C1 segment of cervical spinal cord (tissue), 14 donors: ENCODE data around the gene PMVK.

Experiments
- DNase-seq, 14 donors: peaks; one replicate each; lab custom pipeline; 2025; lab: John Stamatoyannopoulos, UW

The PMVK gene

DNA sequence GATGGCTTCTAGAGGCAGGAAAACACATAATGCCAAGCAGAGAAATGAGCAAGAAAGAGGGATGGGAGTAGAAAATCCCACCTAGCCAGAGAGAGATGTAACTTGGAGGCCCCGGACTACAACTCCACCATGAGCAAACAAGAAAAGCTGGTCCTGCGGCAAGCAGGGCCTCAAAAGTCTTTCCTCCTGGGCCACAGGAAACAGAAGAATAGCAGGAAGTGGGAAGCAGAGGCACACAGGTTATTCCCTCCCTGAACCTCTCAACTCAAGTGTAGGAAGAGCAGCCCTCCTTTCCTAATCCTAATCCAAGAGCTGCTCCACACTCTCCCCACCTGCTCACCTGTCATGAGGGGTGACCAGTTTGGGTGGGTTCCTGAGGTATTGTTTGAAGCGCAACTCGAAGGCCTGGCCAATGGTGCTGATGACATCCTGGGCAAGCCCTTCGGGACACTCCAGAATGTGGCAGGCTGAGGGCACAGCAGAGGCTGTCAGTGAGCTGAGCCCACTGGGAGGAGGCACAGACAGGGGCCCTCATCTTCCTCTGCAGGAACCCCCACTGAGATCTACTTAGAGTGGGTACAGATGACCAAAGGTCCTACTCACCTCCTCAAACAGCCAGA lies 30.9 kb upstream of the PMVK start:
- DNase-seq, result no peak

DNA sequence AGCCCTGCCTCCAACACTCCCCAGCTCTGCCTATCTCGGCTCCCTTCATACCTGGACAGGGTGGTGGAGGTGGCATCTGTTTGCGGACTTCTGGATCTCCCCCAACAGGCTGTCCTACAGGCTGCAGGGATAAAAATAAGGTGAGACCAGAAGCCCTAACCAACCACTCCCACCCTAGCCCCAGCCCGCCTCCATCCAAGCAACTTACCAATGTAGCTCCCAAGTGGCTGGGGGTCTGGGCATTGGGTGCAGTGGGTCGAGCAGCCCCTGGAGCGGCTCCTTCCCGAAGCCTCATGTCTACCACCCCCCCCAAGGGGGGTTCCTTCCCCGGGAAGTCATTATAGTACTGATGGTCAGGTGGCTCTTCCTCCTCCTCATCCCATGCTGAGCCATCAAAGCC lies 29.6 kb upstream of the PMVK start:
- DNase-seq, result no peak

DNA sequence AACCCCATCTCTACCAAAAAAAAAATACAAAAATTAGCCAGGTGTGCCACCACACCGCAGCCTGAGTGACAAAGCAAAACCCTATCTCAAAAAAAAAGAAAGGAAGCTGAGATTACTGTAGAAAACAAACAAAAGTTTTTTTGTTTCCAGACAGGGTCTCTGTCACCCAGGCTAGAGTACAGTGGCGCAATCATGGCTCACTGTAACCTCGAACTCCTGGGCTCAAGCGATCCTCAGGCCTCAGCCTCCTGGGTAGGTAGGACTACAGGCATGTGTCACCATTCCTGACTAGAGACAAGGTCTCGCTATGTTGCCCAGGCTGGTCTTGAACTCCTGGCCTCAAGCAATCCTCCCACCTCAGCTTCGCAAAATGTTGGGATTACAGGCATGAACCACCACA lies 27.8 kb upstream of the PMVK start:
- no peak for DNase-seq

DNA sequence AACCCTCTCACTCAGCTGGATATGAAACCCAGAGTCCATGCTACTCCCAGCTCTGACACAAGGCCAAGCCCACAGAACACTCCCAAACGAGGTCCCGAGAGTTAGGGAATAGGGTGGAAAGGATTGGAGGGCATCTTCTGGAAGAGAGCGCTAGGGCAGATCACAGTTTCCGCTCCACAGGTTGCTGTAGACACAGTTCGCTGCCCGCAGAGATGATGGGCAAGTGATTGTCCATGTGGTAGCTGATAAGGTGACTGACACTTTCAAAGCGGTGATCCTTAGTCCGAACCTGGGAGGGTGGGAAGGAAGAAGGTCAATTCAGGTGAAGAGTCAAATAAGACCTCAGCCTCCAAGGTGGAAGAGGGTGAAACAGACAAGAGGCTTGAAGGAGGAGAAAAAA lies 27.1 kb upstream of the PMVK start:
- no peak for DNase-seq

- DNase-seq, result no peak
Measured at GRCh38 chr1:154962795-154963330, 26.3 kb upstream of the PMVK start.

- DNase-seq, result peak in 3 of 14 donors; percentile 40 to 63 (median 55)
Measured at GRCh38 chr1:154962156-154962749, 25.7 kb upstream of the PMVK start.

DNA sequence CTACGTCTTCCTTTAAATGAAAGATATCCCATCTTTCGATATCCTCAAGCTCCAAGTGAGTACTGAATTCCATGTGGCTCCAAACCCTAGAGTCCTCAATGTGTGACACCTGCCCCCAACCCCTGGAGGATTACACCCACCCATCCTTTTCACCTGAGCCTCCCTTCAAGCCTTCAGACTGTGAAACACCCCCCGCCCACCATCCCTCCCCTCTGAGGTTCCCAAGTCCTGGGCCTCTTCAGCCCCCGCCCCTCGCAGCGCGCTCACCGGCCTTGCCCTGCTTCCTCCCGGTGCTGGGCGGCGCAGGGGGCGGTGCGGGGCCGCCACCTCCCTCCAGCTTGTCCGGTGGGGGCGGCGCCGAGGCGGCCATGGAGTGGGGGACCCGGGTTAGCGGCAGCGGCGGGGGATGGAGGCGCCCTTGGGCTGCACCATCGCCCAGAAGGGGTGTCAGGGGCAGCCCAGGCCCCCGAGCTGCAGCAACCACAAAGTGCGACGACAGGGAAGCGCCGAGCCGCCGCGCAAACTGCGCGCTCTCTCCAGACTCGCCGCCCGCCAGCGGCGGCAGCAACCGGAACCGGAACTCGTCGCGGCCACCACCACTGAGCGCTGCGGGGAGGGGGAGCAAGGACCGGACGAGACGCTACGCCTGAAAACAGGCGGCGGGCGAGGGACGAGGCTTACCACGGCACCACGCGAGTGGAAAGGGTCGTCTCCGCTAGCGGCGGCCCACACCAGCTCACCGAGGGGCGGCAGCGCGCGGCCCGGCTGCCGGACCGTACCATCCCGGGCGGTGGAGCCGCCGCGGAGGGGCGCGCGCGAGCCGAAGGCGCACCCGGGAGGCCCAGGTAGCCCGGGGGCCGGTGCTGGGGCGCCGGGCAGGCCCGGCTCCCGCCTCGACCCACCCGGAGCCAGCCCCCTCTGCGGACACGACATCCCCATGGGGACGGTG lies 25.0 kb upstream of the PMVK start, which contains the start of gene PYGO2:
TSS of gene PYGO2 (minus strand) at position 576 of the 949 bp plus-strand sequence. CDS start at position 370, 206 bp downstream.
- peak in 13 of 14 donors; percentile 51 to 89 (median 79) for DNase-seq

GRCh38 chr1:154960446-154961136 lies 24.1 kb upstream of the PMVK start:
- no peak for DNase-seq

DNA sequence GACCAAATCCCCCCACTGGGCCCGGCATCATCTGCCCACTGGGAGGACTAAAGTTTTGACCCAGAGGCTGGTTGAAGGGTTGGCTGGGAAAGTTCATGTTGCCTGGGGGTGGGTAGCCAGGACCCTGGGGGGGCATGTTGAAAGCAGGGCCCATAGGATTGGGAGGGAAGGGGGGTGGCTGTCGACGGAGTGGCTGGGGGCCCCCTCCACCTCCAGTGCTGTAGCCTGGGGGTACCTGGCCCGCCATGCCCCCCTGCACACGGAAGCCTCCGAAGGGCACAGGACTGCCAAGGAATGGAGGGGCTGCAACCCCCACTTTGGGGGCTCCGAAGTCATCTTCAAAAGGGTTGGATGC lies 22.9 kb upstream of the PMVK start:
- DNase-seq, result no peak

- DNase-seq, result no peak
Measured at GRCh38 chr1:154958681-154959425, 22.3 kb upstream of the PMVK start.

GRCh38 chr1:154958036-154958435 lies 21.5 kb upstream of the PMVK start:
- DNase-seq, result no peak

GRCh38 chr1:154957091-154957657 lies 20.7 kb upstream of the PMVK start:
- DNase-seq, result peak in 1 of 14 donors; percentile 43

DNA sequence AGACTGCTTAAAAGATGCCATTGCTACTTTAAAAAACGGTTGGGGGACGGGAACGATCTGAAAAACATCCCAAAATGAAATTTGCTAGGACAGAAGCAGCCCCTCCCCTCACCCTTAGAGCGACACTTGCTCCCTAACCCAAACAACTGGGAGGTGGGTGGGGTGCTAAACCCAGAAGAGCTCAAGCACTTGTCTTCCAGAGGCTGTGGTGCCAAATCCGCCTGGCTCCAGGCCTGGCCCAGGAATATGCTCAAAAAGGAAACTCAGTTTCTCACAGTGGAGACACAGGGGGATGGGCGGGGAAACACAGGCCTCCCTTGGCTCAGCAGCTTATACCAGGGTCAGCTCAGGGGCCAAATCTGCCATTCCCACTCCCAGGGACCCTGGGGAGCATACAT lies 20.0 kb upstream of the PMVK start:
- peak in 8 of 14 donors; percentile 21 to 59 (median 40) for DNase-seq

DNA sequence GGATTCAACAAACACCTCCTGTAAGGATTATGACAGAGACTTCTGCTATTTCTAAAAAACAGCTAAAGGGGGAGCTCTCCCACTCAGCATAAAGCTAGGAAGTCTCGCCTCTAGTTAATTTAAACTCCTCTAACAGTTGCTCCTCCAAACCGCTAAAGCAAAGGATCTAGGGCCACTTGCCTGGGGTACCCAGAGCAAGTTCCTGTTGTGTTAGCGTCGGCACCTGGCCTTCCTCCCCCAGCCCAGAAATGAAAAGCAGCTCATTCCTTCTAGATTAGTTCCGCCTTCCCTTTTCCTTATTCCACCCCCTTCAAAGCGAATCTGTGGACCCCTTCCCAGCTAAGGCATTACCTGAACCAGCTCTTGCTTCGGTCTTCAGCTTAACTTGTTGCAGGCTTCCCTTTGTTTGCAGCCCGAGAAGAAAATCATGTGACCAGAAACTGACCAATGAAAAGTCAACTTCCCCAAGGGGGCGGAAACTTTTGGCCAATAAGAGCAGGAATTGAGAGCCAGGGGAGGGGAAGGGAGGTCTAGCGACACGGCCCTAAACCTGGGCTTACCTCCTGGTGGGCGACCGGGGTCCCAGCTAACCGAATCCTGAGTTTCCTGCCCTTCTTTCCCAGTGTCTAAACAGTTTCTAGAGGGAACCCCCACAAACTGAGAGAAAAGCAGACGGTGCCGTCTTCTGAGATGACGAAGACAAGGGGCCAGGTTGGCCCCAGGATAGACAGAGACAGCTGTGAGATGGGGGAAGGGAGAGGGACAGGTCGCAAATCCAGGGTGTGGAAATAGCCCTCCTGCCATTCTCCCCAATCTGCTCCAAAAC lies 19.4 kb upstream of the PMVK start, which contains the start of gene PBXIP1:
TSS of gene PBXIP1 (minus strand) at position 382 of the 826 bp plus-strand sequence. CDS start 2,378 bp downstream, outside the sequence.
- DNase-seq, result peak in 13 of 14 donors; percentile 17 to 87 (median 77)

GRCh38 chr1:154955039-154955717 lies 18.7 kb upstream of the PMVK start:
- peak in 5 of 14 donors; percentile 24 to 96 (median 30) for DNase-seq

- DNase-seq, result no peak
Measured at GRCh38 chr1:154954541-154954940, 18.0 kb upstream of the PMVK start.

GRCh38 chr1:154953611-154954038 lies 17.1 kb upstream of the PMVK start:
- DNase-seq, result no peak

DNA sequence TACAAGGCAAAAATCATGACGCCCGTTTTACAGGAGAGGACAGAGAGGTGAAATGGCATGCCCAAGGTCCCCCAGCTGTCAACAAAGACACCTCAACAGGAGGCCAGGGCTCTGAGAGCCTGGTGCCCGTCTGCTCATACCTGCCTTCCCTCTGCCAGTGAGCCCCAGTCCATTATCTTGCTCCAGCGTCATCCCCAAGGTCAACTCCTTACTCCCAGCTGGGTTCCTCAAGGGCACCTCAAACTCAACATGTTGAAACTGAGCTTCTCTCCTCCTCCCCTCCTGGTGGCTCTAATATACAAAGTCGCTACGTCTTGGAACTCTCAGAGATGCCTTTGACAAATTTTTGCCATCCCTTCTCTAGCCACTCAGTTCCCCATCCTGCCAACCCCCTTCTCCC lies 16.1 kb upstream of the PMVK start:
- DNase-seq, result no peak
